ENCODE results near the gene DIS3L2. TPM values are rescaled to one million over a fixed set of nuclear protein-coding genes. Genes with fewer than 3 reads are reported as not detected.
"Not testable (repeated sequence)": the region's sequence is repeated elsewhere in the genome, so short reads cannot be mapped to it uniquely, and the experiment has no call there.

DIS3L2 gene
- total RNA-seq, 1 donor from 2014 or later = 32.2 TPM

DNA sequence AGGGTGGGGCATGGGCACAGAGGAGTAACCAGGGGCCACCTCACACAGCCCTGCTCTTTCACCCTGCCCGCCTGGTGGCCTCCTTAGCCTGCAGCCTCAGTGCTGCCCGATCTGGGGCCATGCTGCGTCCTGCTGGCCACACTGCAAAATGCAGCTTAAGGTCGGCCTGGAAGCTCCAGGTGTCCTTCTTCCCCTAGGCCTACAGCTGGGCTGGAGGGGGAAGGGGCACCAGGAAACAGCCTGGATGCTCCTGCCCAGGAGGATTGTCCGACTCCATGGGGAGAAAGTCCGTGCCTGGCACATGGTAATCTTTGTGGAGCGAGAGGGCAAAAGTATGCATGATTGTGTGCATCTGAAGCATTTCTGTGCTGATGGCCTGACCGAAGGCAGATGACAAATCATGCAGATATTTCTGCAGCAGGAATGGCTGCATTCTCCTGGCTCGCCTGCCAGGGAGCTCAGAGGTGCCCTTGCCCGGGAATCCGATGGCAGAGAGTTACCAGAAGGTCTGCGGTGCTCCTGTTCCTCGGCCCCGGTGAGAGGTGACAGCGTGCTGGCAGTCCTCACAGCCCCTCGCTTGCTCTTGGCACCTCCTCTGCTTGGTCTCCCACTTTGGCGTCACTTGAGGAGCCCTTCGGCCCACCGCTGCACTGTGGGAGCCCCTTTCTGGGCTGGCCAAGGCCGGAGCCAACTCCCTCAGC lies 404.3 kb downstream of the DIS3L2 start:
- H3K9me3 ChIP-seq = no peaks in the 10 kb centered on the region
- intact Hi-C loops (cut with DNase I) = no loop called here
- TF ChIP-seq, protein P1, sequence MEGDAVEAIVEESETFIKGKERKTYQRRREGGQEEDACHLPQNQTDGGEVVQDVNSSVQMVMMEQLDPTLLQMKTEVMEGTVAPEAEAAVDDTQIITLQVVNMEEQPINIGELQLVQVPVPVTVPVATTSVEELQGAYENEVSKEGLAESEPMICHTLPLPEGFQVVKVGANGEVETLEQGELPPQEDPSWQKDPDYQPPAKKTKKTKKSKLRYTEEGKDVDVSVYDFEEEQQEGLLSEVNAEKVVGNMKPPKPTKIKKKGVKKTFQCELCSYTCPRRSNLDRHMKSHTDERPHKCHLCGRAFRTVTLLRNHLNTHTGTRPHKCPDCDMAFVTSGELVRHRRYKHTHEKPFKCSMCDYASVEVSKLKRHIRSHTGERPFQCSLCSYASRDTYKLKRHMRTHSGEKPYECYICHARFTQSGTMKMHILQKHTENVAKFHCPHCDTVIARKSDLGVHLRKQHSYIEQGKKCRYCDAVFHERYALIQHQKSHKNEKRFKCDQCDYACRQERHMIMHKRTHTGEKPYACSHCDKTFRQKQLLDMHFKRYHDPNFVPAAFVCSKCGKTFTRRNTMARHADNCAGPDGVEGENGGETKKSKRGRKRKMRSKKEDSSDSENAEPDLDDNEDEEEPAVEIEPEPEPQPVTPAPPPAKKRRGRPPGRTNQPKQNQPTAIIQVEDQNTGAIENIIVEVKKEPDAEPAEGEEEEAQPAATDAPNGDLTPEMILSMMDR (IDR thresholded peaks at IDR 0.05) = peak in 1 of 3 experiments; percentile 29
- TF ChIP-seq POLR2A (IDR thresholded peaks at IDR 0.05) = no peak
- no peak for TF ChIP-seq POLR2AphosphoS5 (IDR thresholded peaks at IDR 0.05; ENCODE audit: insufficient read depth in 1 of 2, low read depth in 1 of 2)
- no peak overlapping the region for H3K27ac ChIP-seq
- no peak overlapping the region for H3K4me3 ChIP-seq
- H3K4me1 ChIP-seq = peaks cover 7% of the 10 kb centered on the region
- no peaks in the 10 kb centered on the region for H3K27me3 ChIP-seq
- no peak for DNase-seq (ENCODE audit: extremely low spot score in 2 of 2)
- no peaks in the 10 kb centered on the region for H3K36me3 ChIP-seq

DNA sequence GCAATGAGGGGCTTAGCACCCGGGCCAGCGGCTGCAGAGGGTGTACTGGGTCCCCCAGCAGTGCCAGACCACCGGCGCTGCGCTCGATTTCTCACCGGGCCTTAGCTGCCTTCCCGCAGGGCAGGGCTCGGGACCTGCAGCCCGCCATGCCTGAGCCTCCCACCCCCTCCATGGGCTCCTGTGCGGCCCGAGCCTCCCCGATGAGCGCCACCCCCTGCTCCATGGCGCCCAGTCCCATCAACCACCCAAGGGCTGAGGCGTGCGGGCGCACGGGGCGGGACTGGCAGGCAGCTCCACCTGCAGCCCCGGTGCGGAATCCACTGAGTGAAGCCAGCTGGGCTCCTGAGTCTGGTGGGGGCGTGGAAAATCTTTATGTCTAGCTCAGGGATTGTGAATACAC lies 404.9 kb downstream of the DIS3L2 start:
- H3K4me3 ChIP-seq; intact Hi-C loops (cut with DNase I); H3K4me1 ChIP-seq; H3K27me3 ChIP-seq; H3K27ac ChIP-seq; H3K9me3 ChIP-seq; H3K36me3 ChIP-seq; DNase-seq (ENCODE audit: extremely low spot score in 2 of 2): not testable (repeated sequence)

DNA sequence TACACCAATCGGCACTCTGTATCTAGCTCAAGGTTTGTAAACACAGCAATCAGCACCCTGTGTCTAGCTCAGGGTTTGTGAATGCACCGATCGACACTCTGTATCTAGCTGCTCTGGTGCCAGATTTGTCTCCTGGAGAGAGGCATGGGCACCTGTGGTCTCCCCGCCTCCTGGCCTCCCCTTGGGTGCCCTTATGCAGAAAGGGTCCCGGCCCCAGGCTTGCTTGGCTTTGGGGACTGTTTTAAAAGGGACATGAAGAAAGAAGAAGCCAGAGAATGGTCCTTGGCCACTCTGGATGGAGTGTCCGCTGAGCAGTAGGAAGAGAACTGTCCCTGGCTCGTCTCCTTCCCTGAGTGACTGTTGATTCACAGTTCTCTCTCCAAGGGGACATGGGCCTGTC lies 405.5 kb downstream of the DIS3L2 start:
- no peak overlapping the region for H3K4me3 ChIP-seq
- no peaks in the 10 kb centered on the region for H3K27me3 ChIP-seq
- no peaks in the 10 kb centered on the region for H3K9me3 ChIP-seq
- TF ChIP-seq POLR2A (IDR thresholded peaks at IDR 0.05) (no peak), POLR2AphosphoS5 (IDR thresholded peaks at IDR 0.05; ENCODE audit: insufficient read depth in 1 of 2, low read depth in 1 of 2) (no peak)
- TF ChIP-seq, protein P1 (IDR thresholded peaks at IDR 0.05) = no peak
- intact Hi-C loops (cut with DNase I) = no loop called here
- no peaks in the 10 kb centered on the region for H3K36me3 ChIP-seq
- peaks cover 7% of the 10 kb centered on the region for H3K4me1 ChIP-seq
- DNase-seq (ENCODE audit: extremely low spot score in 2 of 2) = no peak
- H3K27ac ChIP-seq = no peak overlapping the region

DNA sequence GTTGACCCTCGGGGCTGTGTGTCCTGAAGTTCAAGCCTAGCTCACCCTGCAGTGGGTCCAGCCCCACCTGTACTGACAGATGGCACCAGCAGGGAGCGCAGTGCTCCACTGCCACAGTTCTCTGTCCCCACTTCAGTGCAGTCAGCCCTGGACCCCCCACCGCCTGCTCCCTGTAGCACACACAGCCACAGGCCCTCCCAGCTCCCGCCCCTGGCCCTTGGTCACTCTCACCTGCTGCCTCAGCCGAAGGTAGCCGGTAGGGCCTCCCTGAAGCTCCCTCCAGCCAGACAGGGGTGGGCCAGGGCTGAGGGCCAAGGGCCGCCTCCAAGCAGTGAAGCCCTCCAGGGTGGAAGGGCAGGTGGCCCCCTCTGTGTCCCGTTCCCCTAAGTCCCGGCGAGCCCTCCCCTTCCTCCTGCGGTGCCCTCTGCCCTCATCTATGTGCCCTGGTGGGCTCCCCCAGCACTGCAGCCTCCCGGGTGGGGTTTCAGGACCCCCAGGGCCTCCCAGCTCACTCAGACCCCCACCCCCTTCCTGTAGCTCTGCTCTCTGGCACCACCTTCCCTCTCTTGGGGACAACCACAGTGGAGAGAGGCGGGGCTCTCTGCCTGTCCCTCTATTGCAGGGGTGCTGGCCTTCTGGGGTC lies 406.2 kb downstream of the DIS3L2 start:
- Histone ChIP-seq H3K27me3 (no peaks in the 10 kb centered on the region), H3K27ac (no peak overlapping the region), H3K36me3 (no peaks in the 10 kb centered on the region), H3K4me1 (peaks cover 7% of the 10 kb centered on the region), H3K9me3 (no peaks in the 10 kb centered on the region), H3K4me3 (no peak overlapping the region)
- TF ChIP-seq POLR2A (IDR thresholded peaks at IDR 0.05) (no peak), POLR2AphosphoS5 (IDR thresholded peaks at IDR 0.05; ENCODE audit: insufficient read depth in 1 of 2, low read depth in 1 of 2) (no peak)
- TF ChIP-seq, protein P1 (IDR thresholded peaks at IDR 0.05) = no peak
- intact Hi-C loops (cut with DNase I) = no loop called here
- no peak for DNase-seq (ENCODE audit: extremely low spot score in 2 of 2)

DNA sequence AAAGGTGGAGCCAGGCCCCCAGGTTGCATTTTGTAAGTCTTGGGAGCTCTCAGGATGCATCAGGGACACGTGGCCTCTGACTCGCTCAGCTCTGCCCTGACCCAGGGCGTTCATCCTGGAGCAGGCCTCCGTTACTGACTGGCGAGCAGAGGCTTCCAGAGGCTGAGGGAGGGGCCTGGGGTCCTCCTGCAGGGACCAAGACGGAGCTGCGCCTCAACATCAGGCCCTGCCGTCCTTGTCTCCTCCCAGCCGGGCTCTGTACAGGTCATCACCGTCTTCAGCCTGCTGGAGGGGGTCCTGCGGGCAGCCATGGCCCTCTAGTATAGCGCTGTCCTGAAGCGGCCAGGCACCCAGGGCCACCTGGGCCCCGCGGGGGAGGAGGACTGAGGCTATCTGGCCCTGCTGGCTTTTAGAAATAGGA lies 406.8 kb downstream of the DIS3L2 start:
- H3K27me3 ChIP-seq = no peaks in the 10 kb centered on the region
- H3K9me3 ChIP-seq = no peaks in the 10 kb centered on the region
- no peak overlapping the region for H3K4me3 ChIP-seq
- TF ChIP-seq, protein P1 (IDR thresholded peaks at IDR 0.05) = no peak
- TF ChIP-seq POLR2AphosphoS5 (IDR thresholded peaks at IDR 0.05; ENCODE audit: insufficient read depth in 1 of 2, low read depth in 1 of 2) (no peak), POLR2A (IDR thresholded peaks at IDR 0.05) (no peak)
- no peaks in the 10 kb centered on the region for H3K36me3 ChIP-seq
- intact Hi-C loops (cut with DNase I) = no loop called here
- peaks cover 7% of the 10 kb centered on the region for H3K4me1 ChIP-seq
- no peak for DNase-seq (ENCODE audit: extremely low spot score in 2 of 2)
- no peak overlapping the region for H3K27ac ChIP-seq
